Measurements from ENCODE around the gene OR2L5.

The OR2L5 gene

GRCh38 chr1:248046536-248046935 lies 33.1 kb downstream of the OR2L5 start, which contains the start of gene OR2L3:
TSS of gene OR2L3 (plus strand) at chr1:248046836. CDS start at chr1:248060682, 13,846 bp downstream.
- H3K27ac ChIP-seq = no peak within 1 kb of the TSS
- TF ChIP-seq, protein P1, sequence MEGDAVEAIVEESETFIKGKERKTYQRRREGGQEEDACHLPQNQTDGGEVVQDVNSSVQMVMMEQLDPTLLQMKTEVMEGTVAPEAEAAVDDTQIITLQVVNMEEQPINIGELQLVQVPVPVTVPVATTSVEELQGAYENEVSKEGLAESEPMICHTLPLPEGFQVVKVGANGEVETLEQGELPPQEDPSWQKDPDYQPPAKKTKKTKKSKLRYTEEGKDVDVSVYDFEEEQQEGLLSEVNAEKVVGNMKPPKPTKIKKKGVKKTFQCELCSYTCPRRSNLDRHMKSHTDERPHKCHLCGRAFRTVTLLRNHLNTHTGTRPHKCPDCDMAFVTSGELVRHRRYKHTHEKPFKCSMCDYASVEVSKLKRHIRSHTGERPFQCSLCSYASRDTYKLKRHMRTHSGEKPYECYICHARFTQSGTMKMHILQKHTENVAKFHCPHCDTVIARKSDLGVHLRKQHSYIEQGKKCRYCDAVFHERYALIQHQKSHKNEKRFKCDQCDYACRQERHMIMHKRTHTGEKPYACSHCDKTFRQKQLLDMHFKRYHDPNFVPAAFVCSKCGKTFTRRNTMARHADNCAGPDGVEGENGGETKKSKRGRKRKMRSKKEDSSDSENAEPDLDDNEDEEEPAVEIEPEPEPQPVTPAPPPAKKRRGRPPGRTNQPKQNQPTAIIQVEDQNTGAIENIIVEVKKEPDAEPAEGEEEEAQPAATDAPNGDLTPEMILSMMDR (IDR thresholded peaks at IDR 0.05) = no peak
- no peaks in the 10 kb centered on the region for H3K27me3 ChIP-seq
- DNase-seq = no peak
- H3K36me3 ChIP-seq = no peaks in the 10 kb centered on the region
- intact Hi-C loops (cut with DNase I; ENCODE audit: low total_unique reads) = no loop called here
- H3K4me1 ChIP-seq = no peaks in the 10 kb centered on the region
- no peaks in the 10 kb centered on the region for H3K9me3 ChIP-seq
- H3K4me3 ChIP-seq = no peak within 1 kb of the TSS

- no peak overlapping the region for H3K27ac ChIP-seq
- no peaks in the 10 kb centered on the region for H3K9me3 ChIP-seq
- no peaks in the 10 kb centered on the region for H3K4me1 ChIP-seq
- intact Hi-C loops (cut with DNase I; ENCODE audit: low total_unique reads) = no loop called here
- TF ChIP-seq, protein P1 (IDR thresholded peaks at IDR 0.05) = no peak
- H3K4me3 ChIP-seq = no peak overlapping the region
- no peak for DNase-seq
- H3K36me3 ChIP-seq = no peaks in the 10 kb centered on the region
- no peaks in the 10 kb centered on the region for H3K27me3 ChIP-seq
These were observed 33.5 kb downstream of the OR2L5 start for GRCh38 chr1:248047008-248047407.

- intact Hi-C loops (cut with DNase I; ENCODE audit: low total_unique reads) = no loop called here
- H3K27me3 ChIP-seq = no peaks in the 10 kb centered on the region
- H3K36me3 ChIP-seq = no peaks in the 10 kb centered on the region
- H3K9me3 ChIP-seq = no peaks in the 10 kb centered on the region
- H3K4me1 ChIP-seq = no peaks in the 10 kb centered on the region
- H3K27ac ChIP-seq = no peak overlapping the region
- DNase-seq = no peak
- H3K4me3 ChIP-seq = no peak overlapping the region
- TF ChIP-seq, protein P1 (IDR thresholded peaks at IDR 0.05) = no peak
These were observed 41.2 kb downstream of the OR2L5 start for GRCh38 chr1:248054671-248055070.

DNA sequence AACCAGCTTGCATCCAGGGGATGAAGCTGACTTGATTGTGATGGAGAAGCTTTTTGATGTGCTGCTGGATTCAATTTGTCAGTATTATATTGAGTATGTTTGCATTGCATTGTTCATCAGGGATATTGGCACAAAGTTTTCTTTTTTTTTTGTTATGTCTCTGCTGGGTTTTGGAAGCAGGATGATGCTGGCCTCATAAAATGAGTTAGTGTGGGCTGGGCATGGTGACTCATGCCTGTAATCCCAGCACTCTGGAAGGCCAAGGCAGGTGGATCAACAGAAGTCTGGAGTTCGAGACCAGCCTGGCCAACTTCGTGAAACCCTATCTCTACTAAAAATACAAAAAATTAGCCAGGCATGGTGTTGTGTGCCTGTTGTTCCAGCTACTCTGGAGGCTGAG lies 41.8 kb downstream of the OR2L5 start:
- no peaks in the 10 kb centered on the region for H3K36me3 ChIP-seq
- intact Hi-C loops (cut with DNase I; ENCODE audit: low total_unique reads) = no loop called here
- H3K4me3 ChIP-seq = no peak overlapping the region
- H3K27me3 ChIP-seq = no peaks in the 10 kb centered on the region
- TF ChIP-seq, protein P1 (IDR thresholded peaks at IDR 0.05) = no peak
- no peaks in the 10 kb centered on the region for H3K9me3 ChIP-seq
- H3K27ac ChIP-seq = no peak overlapping the region
- no peak for DNase-seq
- no peaks in the 10 kb centered on the region for H3K4me1 ChIP-seq

DNA sequence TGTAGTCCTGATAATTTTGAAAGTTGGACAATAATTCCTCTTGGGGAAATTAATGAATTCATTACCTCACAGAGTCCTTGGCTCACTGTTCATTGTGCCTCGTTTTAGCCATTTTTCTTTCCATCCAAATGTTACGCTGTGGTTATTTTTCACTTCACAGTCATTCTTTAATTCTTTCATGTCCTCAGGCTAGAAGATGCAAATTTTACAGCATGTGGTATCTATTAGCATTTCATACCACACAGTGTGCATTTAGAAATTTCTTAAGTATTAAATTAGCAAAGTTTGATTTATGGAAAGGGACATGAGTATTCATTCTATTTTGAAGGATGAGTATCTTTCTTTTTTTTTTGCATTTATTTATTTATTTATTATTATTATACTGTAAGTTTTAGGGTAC lies 51.6 kb downstream of the OR2L5 start:
- H3K4me1 ChIP-seq = no peaks in the 10 kb centered on the region
- intact Hi-C loops (cut with DNase I; ENCODE audit: low total_unique reads) = no loop called here

More for the DNA sequence above, 51.6 kb downstream of the OR2L5 start:
- Histone ChIP-seq H3K27ac (no peak overlapping the region), H3K36me3 (no peaks in the 10 kb centered on the region), H3K4me3 (no peak overlapping the region), H3K9me3 (no peaks in the 10 kb centered on the region), H3K27me3 (no peaks in the 10 kb centered on the region)
- no peak for DNase-seq
- TF ChIP-seq, protein P1 (IDR thresholded peaks at IDR 0.05) = no peak
